SK-N-SH (cell line): Measurements from ENCODE around the gene CSRP1. TPM values are rescaled to one million over a fixed set of nuclear protein-coding genes. Genes with fewer than 3 reads are reported as not detected.

ENCODE experiments used
- CTCF ChIA-PET: fragments of 300-600, 350-600 bp; formaldehyde crosslinking; extraction: SDS; loops from one replicate; lab custom pipeline; 2021; lab: Yijun Ruan, JAX
- POLR2A ChIA-PET: fragments of 350-600 bp; sonication (Branson Sonifier 250); formaldehyde crosslinking; extraction: SDS; loops from one replicate; lab custom pipeline; 2020; ENCODE audit warnings: antibody characterized with exemption, inconsistent platforms; lab: Yijun Ruan, JAX
- DNase-seq: peaks from one replicate; pipeline ENCODE4 v3.0.0; 2012
- H2AFZ ChIP-seq: fragments of 200-600 bp; sonication (generic); 2 replicates; pipeline ENCODE4 v1.8.1; 2016; ENCODE audit warnings: antibody characterized with exemption, mild to moderate bottlenecking, low read depth
- H3F3A ChIP-seq: fragments of 200-600 bp; sonication (generic); replicated peaks from 2 replicates; pipeline ENCODE3; 2016; ENCODE audit warnings: antibody characterized with exemption, mild to moderate bottlenecking; ENCODE audit not compliant: insufficient read depth
- H3K27ac ChIP-seq, 2 experiments: fragments of 200-500 bp in 1 of 2; fragments of 200-600 bp in 1 of 2; sonication (Bioruptor generic) in 1 of 2; sonication (generic), shearing (Covaris generic) in 1 of 2; 2 replicates each; pipeline versions ENCODE4 v1.5.1 to v1.6.1; 2014 to 2016; ENCODE audit warnings: low read depth in 2 of 2, inconsistent platforms in 1 of 2, low read length in 1 of 2, mild to moderate bottlenecking in 1 of 2, mixed read lengths in 1 of 2
- H3K27me3 ChIP-seq: fragments of 200-600 bp; sonication (generic), shearing (Covaris generic); 2 replicates; pipeline ENCODE4 v1.6.1; 2016; ENCODE audit warnings: mixed run types; ENCODE audit not compliant: insufficient read depth
- H3K36me3 ChIP-seq, 2 experiments: fragments of 200-500 bp in 1 of 2; fragments of 200-600 bp in 1 of 2; sonication (Bioruptor generic) in 1 of 2; sonication (generic) in 1 of 2; replicated peaks in 1 of 2; 2 replicates each; pipeline versions ENCODE3 to v1.5.1; 2014 to 2016; ENCODE audit warnings: low read length in 1 of 2, mild to moderate bottlenecking in 1 of 2; ENCODE audit not compliant: insufficient read depth in 2 of 2, control insufficient read depth in 1 of 2
- H3K4me1 ChIP-seq, 2 experiments: fragments of 200-500 bp in 1 of 2; fragments of 200-600 bp in 1 of 2; sonication (Bioruptor generic) in 1 of 2; sonication (generic), shearing (Covaris generic) in 1 of 2; 2 replicates each; pipeline versions ENCODE4 v1.5.1 to v1.6.1; 2014 to 2016; ENCODE audit warnings: low read depth in 1 of 2, low read length in 1 of 2, mixed run types in 1 of 2; ENCODE audit not compliant: insufficient read depth in 2 of 2, control insufficient read depth in 1 of 2
- H3K4me2 ChIP-seq: fragments of 200-600 bp; sonication (generic), shearing (Covaris generic); 2 replicates; pipeline ENCODE4 v1.6.1; 2017; ENCODE audit warnings: mixed run types
- H3K4me3 ChIP-seq, 2 experiments: fragments of 200-500 bp in 1 of 2; fragments of 200-600 bp in 1 of 2; sonication (Bioruptor generic) in 1 of 2; sonication (generic), shearing (Covaris generic) in 1 of 2; 2 replicates each; pipeline versions ENCODE4 v1.5.1 to v1.8.1; 2014 to 2016; ENCODE audit warnings: low read depth in 2 of 2, inconsistent platforms in 1 of 2, low read length in 1 of 2, mild to moderate bottlenecking in 1 of 2, mixed read lengths in 1 of 2, moderate library complexity in 1 of 2
- H3K79me2 ChIP-seq: fragments of 200-600 bp; sonication (generic); 2 replicates; pipeline ENCODE4 v1.8.1; 2017; ENCODE audit warnings: mild to moderate bottlenecking; ENCODE audit not compliant: insufficient read depth
- H3K9ac ChIP-seq: fragments of 200-600 bp; sonication (generic); 2 replicates; pipeline ENCODE4 v1.6.1; 2017; ENCODE audit warnings: mixed run types
- H3K9me2 ChIP-seq: fragments of 200-600 bp; sonication (generic); 2 replicates; pipeline ENCODE4 v1.6.1; 2017; ENCODE audit warnings: mixed run types
- H3K9me3 ChIP-seq: fragments of 200-600 bp; sonication (generic); 2 replicates; pipeline ENCODE4 v1.6.1; 2017; ENCODE audit warnings: mixed run types, mild to moderate bottlenecking, moderate library complexity
- H4K20me1 ChIP-seq: fragments of 200-600 bp; sonication (generic); 2 replicates; pipeline ENCODE4 v1.6.1; 2017; ENCODE audit warnings: mild to moderate bottlenecking, mixed run types; ENCODE audit not compliant: insufficient read depth
- ELF1 ChIP-seq: IDR thresholded peaks from 2 replicates; pipeline ENCODE4 v1.4.0; 2012
- EZH2phosphoT487 ChIP-seq: fragments of 200-600 bp; sonication (generic); IDR thresholded peaks from 2 replicates; pipeline ENCODE4 v1.6.1; 2017; ENCODE audit warnings: low read depth, mixed run types, mild to moderate bottlenecking, antibody characterized with exemption, moderate library complexity, borderline replicate concordance
- FOSL2 ChIP-seq: IDR thresholded peaks from 2 replicates; pipeline ENCODE4 v1.4.0; 2012; ENCODE audit warnings: low read depth, mild to moderate bottlenecking, moderate library complexity, borderline replicate concordance
- FOXJ3 ChIP-seq: sonication (generic); formaldehyde crosslinking; IDR thresholded peaks from 2 replicates; pipeline ENCODE4 v1.5.1; 2020; ENCODE audit warnings: mild to moderate bottlenecking, missing genetic modification reagents
- GATA2 ChIP-seq: sonication (generic); formaldehyde crosslinking; IDR thresholded peaks from 2 replicates; pipeline ENCODE4 v1.5.0; 2020; ENCODE audit warnings: mild to moderate bottlenecking, missing genetic modification reagents
- JUND ChIP-seq: IDR thresholded peaks from 2 replicates; pipeline ENCODE4 v1.4.0; 2012
- MXI1 ChIP-seq: IDR thresholded peaks from 2 replicates; pipeline ENCODE4 v1.6.1; 2012; ENCODE audit warnings: mild to moderate bottlenecking, low read depth, low read length, improper control_type of control experiment
- RXRA ChIP-seq: IDR thresholded peaks from 2 replicates; pipeline ENCODE4 v1.4.0; 2012; ENCODE audit warnings: low read depth, mild to moderate bottlenecking, borderline replicate concordance
- SIN3A ChIP-seq: IDR thresholded peaks from 2 replicates; pipeline ENCODE4 v1.6.1; 2012; ENCODE audit warnings: low read depth, mild to moderate bottlenecking, low read length, moderate library complexity, borderline replicate concordance
- YY1 ChIP-seq: IDR thresholded peaks from 2 replicates; pipeline ENCODE4 v1.4.0; 2012; ENCODE audit warnings: low read depth, mild to moderate bottlenecking
- WGBS: methylation state at CpG from one replicate; pipeline ENCODE4 v1.1.6; 2017; ENCODE audit warnings: low lambda C conversion rate; 5-methylcytosine and 5-hydroxymethylcytosine counted together
- polyA plus RNA-seq, 3 experiments: library from polyadenylated mRNA; depleted of rRNA; stranded (reverse); fragments of >200 nt; gene quantifications; 2 replicates each; pipeline ENCODE4 v1.2.3, GENCODE V29; 2012
- TF ChIP-seq, protein P1 (sequence below): fragments of 200-600 bp; sonication (generic); IDR thresholded peaks from 2 replicates; pipeline ENCODE4 v1.6.1; 2017; ENCODE audit warnings: antibody characterized with exemption, mild to moderate bottlenecking, moderate library complexity
- TF ChIP-seq, protein P2 (sequence below): IDR thresholded peaks from 2 replicates; pipeline ENCODE4 v1.4.0; 2012; ENCODE audit warnings: low read depth, borderline replicate concordance
- TF ChIP-seq, protein P3 (sequence below): IDR thresholded peaks from 2 replicates; pipeline ENCODE4 v1.6.1; 2012; ENCODE audit warnings: mild to moderate bottlenecking, low read depth, low read length, moderate library complexity
- TF ChIP-seq, protein P4 (sequence below): fragments of 150-350 bp; IDR thresholded peaks from 2 replicates; pipeline ENCODE4 v1.6.1; 2016; ENCODE audit warnings: mild to moderate bottlenecking, low read depth, low read length
- TF ChIP-seq, protein P5 (sequence below): IDR thresholded peaks from 2 replicates; pipeline ENCODE4 v1.4.0; 2012; ENCODE audit warnings: low read depth, borderline replicate concordance
- TF ChIP-seq, protein P6 (sequence below): IDR thresholded peaks from 2 replicates; pipeline ENCODE4; 2012

The CSRP1 gene
- polyA plus RNA-seq, 1 of the 3 experiments (the other 2 are of a cell fraction), result 373 TPM

DNA sequence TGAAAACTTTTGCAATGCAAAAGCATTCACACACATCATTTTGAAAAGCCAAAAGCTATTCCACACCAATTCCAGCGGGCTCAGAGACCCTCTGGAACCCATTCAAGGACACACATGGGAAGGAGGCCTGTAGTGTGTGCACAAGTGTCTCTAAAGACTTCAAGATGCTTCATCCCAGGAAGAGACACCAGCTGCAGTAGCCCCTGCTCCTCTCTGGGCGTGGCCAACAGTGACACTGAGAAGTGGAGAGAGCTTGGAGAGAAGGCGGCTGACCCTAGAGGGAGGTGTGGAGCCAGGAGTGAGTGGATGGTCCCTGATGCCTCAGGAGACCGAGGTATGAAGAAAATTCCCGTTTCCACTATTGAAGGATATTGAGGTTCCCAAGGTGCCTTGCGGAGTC is 70.5 kb downstream of the CSRP1 start:
- H3K27me3 ChIP-seq, result no peaks in the 10 kb centered on the region; the same call in 1 of the 2 replicates
- no peaks in the 10 kb centered on the region for H4K20me1 ChIP-seq
- POLR2A ChIA-PET, result no interaction called here
- 68% methylated on average over 6 of the region's 6 CpGs for WGBS
- no peak overlapping the region; the same call in 1 of the 2 replicates for H2AFZ ChIP-seq
- H3K27ac ChIP-seq, result no peak overlapping the region
- no peak overlapping the region for H3K4me3 ChIP-seq
- H3K79me2 ChIP-seq, result no peaks in the 10 kb centered on the region
- peaks cover 8% of the 10 kb centered on the region for H3F3A ChIP-seq
- no peaks in the 10 kb centered on the region for H3K9me2 ChIP-seq
- H3K36me3 ChIP-seq, result no peaks in the 10 kb centered on the region
- no peak for TF ChIP-seq GATA2
- TF ChIP-seq, protein P1, sequence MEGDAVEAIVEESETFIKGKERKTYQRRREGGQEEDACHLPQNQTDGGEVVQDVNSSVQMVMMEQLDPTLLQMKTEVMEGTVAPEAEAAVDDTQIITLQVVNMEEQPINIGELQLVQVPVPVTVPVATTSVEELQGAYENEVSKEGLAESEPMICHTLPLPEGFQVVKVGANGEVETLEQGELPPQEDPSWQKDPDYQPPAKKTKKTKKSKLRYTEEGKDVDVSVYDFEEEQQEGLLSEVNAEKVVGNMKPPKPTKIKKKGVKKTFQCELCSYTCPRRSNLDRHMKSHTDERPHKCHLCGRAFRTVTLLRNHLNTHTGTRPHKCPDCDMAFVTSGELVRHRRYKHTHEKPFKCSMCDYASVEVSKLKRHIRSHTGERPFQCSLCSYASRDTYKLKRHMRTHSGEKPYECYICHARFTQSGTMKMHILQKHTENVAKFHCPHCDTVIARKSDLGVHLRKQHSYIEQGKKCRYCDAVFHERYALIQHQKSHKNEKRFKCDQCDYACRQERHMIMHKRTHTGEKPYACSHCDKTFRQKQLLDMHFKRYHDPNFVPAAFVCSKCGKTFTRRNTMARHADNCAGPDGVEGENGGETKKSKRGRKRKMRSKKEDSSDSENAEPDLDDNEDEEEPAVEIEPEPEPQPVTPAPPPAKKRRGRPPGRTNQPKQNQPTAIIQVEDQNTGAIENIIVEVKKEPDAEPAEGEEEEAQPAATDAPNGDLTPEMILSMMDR, result peak; percentile 13; the same call in 1 of the 2 replicates
- no peak overlapping the region for H3K9ac ChIP-seq
- peak overlapping the region; percentile 22; the same call in 1 of the 2 replicates for H3K4me2 ChIP-seq
- CTCF ChIA-PET, result interaction anchor here (0.8 to 6.6 kb wide), 26 partner anchors 9 to 182 kb away, joined by 3 to 85 read pairs (median 4); partner anchors contain the start of genes LAD1 and TNNI1
- H3K9me3 ChIP-seq, result no peaks in the 10 kb centered on the region
- DNase-seq, result no peak
- H3K4me1 ChIP-seq, result peaks cover 4 to 5% of the 10 kb centered on the region in 2 experiments; a peak in 2 of 4 replicates

DNA sequence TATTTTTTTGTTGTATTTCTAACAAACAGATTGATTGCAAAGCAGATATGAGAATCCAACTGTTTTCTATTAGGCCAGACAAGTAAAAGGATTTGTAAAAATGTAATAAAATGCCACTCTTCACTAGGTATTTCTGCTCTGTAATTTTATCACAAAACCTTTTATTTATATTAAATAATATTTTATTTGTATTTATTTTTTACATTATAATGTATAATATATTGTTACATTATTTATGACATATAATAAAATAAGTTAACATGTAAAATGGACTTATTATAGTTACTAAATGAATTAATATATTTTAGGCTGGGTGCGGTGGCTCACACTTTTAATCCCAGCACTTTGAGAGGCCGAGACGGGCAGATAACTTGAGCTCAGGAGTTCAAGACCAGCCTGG is 72.7 kb downstream of the CSRP1 start:
- Histone ChIP-seq H2AFZ (no peak overlapping the region), H3K36me3 (no peaks in the 10 kb centered on the region), H4K20me1 (no peaks in the 10 kb centered on the region), H3K9ac (no peak overlapping the region), H3F3A (peaks cover 5% of the 10 kb centered on the region), H3K4me3 (no peak overlapping the region), H3K79me2 (no peaks in the 10 kb centered on the region), H3K4me1 (peaks cover 4 to 16% of the 10 kb centered on the region in 2 experiments; a peak in 2 of 4 replicates), H3K27me3 (no peaks in the 10 kb centered on the region; the same call in 1 of the 2 replicates), H3K4me2 (no peak overlapping the region), H3K9me2 (no peaks in the 10 kb centered on the region), H3K27ac (no peak overlapping the region), H3K9me3 (no peaks in the 10 kb centered on the region)
- 73% methylated on average over 3 of the region's 3 CpGs for WGBS
- DNase-seq, result no peak
- CTCF ChIA-PET, result interaction anchor here (1.0 to 6.6 kb wide), 3 partner anchors 48 to 125 kb away, joined by 4 to 85 read pairs (median 22); no protein-coding TSS in a partner anchor
- POLR2A ChIA-PET, result interaction anchor here (0.6 kb wide), 1 partner anchor 34 kb away, joined by 3 read pairs; no protein-coding TSS in a partner anchor
- TF ChIP-seq, protein P2, sequence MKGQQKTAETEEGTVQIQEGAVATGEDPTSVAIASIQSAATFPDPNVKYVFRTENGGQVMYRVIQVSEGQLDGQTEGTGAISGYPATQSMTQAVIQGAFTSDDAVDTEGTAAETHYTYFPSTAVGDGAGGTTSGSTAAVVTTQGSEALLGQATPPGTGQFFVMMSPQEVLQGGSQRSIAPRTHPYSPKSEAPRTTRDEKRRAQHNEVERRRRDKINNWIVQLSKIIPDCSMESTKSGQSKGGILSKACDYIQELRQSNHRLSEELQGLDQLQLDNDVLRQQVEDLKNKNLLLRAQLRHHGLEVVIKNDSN, result no peak
- TF ChIP-seq FOXJ3 (CRISPR knock-in tag), result no peak
- TF ChIP-seq, protein P3, sequence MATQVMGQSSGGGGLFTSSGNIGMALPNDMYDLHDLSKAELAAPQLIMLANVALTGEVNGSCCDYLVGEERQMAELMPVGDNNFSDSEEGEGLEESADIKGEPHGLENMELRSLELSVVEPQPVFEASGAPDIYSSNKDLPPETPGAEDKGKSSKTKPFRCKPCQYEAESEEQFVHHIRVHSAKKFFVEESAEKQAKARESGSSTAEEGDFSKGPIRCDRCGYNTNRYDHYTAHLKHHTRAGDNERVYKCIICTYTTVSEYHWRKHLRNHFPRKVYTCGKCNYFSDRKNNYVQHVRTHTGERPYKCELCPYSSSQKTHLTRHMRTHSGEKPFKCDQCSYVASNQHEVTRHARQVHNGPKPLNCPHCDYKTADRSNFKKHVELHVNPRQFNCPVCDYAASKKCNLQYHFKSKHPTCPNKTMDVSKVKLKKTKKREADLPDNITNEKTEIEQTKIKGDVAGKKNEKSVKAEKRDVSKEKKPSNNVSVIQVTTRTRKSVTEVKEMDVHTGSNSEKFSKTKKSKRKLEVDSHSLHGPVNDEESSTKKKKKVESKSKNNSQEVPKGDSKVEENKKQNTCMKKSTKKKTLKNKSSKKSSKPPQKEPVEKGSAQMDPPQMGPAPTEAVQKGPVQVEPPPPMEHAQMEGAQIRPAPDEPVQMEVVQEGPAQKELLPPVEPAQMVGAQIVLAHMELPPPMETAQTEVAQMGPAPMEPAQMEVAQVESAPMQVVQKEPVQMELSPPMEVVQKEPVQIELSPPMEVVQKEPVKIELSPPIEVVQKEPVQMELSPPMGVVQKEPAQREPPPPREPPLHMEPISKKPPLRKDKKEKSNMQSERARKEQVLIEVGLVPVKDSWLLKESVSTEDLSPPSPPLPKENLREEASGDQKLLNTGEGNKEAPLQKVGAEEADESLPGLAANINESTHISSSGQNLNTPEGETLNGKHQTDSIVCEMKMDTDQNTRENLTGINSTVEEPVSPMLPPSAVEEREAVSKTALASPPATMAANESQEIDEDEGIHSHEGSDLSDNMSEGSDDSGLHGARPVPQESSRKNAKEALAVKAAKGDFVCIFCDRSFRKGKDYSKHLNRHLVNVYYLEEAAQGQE, result no peak
- TF ChIP-seq YY1, result no peak
- no peak for TF ChIP-seq MXI1
- TF ChIP-seq SIN3A, result no peak
- TF ChIP-seq, protein P4, sequence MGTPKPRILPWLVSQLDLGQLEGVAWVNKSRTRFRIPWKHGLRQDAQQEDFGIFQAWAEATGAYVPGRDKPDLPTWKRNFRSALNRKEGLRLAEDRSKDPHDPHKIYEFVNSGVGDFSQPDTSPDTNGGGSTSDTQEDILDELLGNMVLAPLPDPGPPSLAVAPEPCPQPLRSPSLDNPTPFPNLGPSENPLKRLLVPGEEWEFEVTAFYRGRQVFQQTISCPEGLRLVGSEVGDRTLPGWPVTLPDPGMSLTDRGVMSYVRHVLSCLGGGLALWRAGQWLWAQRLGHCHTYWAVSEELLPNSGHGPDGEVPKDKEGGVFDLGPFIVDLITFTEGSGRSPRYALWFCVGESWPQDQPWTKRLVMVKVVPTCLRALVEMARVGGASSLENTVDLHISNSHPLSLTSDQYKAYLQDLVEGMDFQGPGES, result no peak
- TF ChIP-seq EZH2phosphoT487, result no peak
- no peak for TF ChIP-seq ELF1
- TF ChIP-seq, protein P5, sequence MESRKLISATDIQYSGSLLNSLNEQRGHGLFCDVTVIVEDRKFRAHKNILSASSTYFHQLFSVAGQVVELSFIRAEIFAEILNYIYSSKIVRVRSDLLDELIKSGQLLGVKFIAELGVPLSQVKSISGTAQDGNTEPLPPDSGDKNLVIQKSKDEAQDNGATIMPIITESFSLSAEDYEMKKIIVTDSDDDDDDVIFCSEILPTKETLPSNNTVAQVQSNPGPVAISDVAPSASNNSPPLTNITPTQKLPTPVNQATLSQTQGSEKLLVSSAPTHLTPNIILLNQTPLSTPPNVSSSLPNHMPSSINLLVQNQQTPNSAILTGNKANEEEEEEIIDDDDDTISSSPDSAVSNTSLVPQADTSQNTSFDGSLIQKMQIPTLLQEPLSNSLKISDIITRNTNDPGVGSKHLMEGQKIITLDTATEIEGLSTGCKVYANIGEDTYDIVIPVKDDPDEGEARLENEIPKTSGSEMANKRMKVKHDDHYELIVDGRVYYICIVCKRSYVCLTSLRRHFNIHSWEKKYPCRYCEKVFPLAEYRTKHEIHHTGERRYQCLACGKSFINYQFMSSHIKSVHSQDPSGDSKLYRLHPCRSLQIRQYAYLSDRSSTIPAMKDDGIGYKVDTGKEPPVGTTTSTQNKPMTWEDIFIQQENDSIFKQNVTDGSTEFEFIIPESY, result no peak
- TF ChIP-seq RXRA, result no peak
- TF ChIP-seq, protein P6, sequence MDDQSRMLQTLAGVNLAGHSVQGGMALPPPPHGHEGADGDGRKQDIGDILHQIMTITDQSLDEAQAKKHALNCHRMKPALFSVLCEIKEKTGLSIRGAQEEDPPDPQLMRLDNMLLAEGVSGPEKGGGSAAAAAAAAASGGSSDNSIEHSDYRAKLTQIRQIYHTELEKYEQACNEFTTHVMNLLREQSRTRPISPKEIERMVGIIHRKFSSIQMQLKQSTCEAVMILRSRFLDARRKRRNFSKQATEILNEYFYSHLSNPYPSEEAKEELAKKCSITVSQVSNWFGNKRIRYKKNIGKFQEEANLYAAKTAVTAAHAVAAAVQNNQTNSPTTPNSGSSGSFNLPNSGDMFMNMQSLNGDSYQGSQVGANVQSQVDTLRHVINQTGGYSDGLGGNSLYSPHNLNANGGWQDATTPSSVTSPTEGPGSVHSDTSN, result no peak
- no peak for TF ChIP-seq JUND
- TF ChIP-seq FOSL2, result no peak
